SU-DHL-6 (cell line): ENCODE results near the gene SOAT2.

ENCODE experiments used
- EZH2phosphoT487 ChIP-seq: fragments of 200-600 bp; sonication (generic), shearing (Covaris generic); conservative IDR thresholded peaks from 2 replicates; pipeline ENCODE4 v1.6.1; 2018; ENCODE audit warnings: mild to moderate bottlenecking, antibody characterized with exemption, low read length, moderate library complexity, mixed read lengths
- TF ChIP-seq, protein P1 (sequence below): fragments of 200-600 bp; sonication (generic); IDR thresholded peaks from one replicate; pipeline ENCODE4 v1.5.1; 2017; ENCODE audit warnings: antibody characterized with exemption, mild to moderate bottlenecking, low read length, moderate library complexity; ENCODE audit not compliant: insufficient read depth, poor library complexity, severe bottlenecking

DNA sequence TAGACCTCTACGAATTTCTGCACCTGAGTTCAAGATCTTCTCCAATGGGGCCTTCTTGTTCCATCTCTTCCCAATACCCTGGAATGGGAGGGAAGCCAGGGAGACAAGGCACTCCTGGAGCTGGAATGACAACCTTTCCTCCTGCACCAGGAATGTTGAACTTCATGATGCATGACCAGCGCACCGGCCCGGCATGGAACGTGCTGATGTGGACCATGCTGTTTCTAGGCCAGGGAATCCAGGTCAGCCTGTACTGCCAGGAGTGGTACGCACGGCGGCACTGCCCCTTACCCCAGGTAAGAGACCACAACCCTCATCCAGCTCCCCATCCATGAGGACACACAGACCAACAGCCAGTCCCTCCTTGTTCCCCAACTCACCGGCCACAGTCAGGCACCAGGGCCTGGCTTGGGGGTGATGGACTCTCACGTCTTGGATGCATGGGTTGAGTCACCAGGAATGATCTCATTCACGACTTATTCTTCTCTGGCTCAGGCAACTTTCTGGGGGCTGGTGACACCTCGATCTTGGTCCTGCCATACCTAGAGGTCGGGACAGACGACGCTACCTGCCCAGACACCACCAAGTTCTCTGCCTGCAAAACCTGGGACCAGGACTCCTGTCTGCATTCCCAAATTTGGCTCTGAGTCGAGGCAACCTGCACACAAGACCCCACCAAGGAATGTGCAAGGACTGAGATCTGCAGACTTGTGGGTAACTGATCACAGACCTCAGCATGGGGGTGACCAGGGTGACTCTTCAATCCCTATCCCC is 20.5 kb downstream of the SOAT2 start:
- TF ChIP-seq, protein P1, sequence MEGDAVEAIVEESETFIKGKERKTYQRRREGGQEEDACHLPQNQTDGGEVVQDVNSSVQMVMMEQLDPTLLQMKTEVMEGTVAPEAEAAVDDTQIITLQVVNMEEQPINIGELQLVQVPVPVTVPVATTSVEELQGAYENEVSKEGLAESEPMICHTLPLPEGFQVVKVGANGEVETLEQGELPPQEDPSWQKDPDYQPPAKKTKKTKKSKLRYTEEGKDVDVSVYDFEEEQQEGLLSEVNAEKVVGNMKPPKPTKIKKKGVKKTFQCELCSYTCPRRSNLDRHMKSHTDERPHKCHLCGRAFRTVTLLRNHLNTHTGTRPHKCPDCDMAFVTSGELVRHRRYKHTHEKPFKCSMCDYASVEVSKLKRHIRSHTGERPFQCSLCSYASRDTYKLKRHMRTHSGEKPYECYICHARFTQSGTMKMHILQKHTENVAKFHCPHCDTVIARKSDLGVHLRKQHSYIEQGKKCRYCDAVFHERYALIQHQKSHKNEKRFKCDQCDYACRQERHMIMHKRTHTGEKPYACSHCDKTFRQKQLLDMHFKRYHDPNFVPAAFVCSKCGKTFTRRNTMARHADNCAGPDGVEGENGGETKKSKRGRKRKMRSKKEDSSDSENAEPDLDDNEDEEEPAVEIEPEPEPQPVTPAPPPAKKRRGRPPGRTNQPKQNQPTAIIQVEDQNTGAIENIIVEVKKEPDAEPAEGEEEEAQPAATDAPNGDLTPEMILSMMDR = no peak
- TF ChIP-seq EZH2phosphoT487 = no peak
